HG03342 (cell line): ENCODE data around the gene NISCH.

ENCODE experiments used
- ATAC-seq: cut with Tn5 transposase; IDR thresholded peaks from one replicate; pipeline ENCODE4 v1.9.1; 2021; ENCODE audit warnings: mild to moderate bottlenecking, moderate library complexity; ENCODE audit not compliant: unreplicated experiment

NISCH gene

GRCh38 chr3:52446631-52447511, 8.5 kb upstream of the NISCH start:
- ATAC-seq, result no peak

- no peak for ATAC-seq
These were observed 7.7 kb upstream of the NISCH start for GRCh38 chr3:52447512-52448355.

GRCh38 chr3:52450489-52451236, 4.7 kb upstream of the NISCH start:
- no peak for ATAC-seq

- ATAC-seq, result no peak
These were observed 3.9 kb upstream of the NISCH start for GRCh38 chr3:52451237-52452083.

DNA sequence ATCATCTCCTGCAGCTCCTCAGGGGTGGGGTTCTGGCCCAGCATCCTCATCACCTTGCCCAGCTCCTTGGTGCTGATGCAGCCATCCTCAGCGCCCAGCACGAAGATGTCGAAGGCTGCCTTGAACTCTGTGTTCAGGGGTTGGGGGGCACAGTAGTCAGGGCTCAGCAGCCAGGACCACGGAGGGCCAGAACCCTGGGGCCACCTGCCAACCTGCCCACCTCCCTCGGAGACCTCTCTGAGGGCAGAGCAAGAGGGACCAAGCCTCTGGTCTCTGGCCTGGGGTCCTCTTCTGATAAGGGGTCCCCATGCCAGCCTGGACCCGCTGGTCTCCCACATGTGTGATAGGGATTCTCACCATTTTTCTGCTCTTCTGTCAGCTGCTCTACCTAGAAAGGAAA, 3.3 kb upstream of the NISCH start:
- no peak for ATAC-seq

DNA sequence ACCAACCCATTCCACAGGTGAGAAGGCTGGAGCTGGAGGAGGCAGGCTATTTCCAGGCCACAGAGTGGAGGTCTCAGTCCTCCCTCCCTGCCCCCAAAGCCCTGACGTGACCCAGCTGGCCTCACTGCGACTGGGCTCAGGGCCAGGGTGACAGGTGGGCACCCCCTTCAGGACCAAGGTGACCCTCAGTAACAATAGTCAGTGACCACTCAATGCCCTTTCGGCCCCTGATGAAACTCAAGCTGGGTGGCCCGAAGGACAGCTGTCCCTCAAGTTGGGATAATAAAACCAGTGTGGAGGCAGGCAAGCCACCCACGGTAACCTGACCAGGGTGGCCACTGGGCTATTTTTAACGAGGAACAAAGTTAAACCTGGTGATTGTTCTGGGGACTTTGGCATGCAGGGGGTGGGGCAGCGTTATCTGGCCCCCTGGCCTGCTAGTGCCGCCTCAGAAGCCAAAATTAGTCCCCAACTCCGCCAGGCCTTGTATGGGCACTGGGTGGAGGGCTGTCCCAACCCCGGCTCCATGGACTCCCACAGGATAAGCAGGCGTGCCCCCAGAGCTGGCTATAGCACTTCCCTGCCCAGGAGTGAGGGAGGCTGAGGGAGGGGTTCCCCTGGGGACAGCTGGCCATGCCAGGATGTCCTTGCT, 2.7 kb upstream of the NISCH start:
- no peak for ATAC-seq

GRCh38 chr3:52453496-52454249, 1.7 kb upstream of the NISCH start, which contains the start of gene TNNC1:
TNNC1 (minus strand) TSS chr3:52454041; CDS start chr3:52454015, 26 bp downstream.
- ATAC-seq, result no peak

GRCh38 chr3:52454250-52454937, 1.0 kb upstream of the NISCH start:
- no peak for ATAC-seq

GRCh38 chr3:52454938-52455282, 494 bp upstream of the NISCH start:
- peak; percentile 7 for ATAC-seq

DNA sequence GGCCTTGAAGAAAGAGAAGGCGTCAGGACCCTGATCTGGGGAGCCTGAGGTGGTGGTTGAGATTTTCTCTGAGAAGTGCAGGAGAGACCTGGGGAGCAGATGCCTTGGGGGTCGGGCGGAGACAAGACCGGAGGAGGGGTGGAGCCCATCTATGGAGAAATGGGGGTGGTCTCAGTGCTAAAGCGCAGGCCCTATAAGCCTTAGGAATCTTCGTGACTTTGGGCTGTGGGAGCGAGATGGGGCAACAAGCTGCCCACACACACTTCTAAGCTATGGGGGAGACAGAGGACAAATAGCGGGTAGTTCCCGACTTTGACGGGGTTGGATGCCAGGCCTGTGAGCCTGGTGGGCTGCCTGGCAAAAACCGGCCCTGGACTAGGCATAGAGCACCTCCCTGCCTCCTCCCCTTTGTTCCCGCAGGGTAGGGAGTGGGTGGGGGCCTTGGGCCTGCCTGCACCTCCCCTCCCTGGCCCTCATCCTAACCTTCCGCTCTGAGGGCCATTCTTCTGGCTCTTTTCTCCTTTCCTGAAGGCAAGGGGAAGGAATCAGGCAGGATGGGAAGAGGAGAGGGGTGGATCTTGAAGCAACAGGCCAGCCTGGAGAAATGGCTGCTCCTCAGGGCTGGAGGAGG, 880 bp downstream of the NISCH start:
- no peak for ATAC-seq

DNA sequence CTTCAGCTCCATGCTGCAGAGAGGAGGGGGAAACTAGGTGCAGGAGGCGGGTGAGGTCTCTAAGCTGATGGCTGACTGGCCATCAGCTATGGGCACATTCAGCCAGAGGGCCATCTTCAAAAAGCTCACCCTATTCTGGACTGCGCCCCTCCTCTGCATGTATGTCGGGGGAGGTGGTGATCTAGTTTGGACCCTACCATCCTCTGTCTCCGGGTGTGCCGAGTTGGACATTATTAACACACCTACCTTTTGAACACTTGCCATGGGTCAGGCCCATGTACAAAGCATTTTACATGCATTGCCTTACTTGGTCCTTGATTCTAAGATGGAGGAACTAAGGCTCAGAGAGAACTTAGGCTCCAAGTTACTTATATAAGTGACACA, 1.4 kb downstream of the NISCH start:
- ATAC-seq, result no peak

GRCh38 chr3:52458031-52458760, 2.8 kb downstream of the NISCH start:
- ATAC-seq, result no peak

DNA sequence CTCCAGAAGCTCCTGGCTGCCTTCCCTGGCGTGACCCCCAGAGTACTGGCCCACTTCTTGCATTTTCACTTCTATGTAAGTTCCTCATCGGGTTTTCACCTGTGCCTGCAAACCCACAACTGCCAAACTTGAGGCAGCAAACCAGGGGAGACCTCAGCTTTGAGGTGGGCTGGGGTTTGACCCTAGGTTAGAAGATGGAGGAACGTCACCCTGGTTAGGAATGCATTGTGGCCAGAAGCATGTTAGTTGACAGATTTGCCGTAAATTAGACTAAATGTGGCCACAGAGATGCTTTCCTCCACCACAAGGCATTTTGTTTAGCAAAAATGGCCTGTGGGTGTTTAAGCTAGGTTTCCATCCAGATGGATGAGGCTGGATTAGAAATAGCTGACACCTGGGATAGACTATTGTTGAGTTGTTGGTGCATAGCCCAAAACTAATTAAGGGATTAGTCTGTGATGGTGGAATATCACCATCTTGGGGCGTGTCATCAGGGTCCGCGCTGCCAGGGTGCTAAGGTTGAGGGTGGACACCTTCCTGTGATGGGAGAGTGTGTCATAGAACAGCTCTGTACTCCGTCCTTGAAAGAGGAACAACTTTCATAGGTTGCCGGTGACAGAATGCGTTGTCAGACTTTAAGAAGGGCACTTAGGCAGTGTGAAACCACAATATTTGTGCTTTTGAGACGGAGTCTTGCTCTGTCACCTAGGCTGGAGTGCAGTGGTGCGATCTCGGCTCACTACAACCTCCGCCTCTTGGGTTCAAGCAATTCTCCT, 3.6 kb downstream of the NISCH start:
- ATAC-seq, result no peak

DNA sequence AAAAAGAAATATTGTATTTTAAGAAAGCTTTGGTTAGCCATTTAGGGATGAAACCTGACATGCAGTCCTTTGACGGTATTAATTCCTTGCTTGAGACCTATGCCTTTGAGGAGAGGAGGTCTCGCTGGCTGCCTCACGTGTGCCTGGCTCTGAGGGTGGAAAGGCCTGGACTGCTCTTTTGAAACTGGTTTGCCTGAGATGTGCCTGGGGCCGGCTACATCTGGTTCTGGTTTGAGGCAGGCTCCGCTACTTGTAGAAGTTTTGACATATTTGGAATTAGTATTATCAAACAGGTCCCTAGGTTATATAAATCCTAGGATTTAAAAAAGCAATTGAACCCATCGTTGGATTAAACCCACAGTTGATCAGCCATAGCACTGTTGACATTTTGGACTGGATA, 6.5 kb downstream of the NISCH start:
- ATAC-seq, result no peak

GRCh38 chr3:52463416-52463815, 8.0 kb downstream of the NISCH start:
- no peak for ATAC-seq

- no peak for ATAC-seq
These were observed 12.9 kb downstream of the NISCH start for GRCh38 chr3:52468336-52468735.

DNA sequence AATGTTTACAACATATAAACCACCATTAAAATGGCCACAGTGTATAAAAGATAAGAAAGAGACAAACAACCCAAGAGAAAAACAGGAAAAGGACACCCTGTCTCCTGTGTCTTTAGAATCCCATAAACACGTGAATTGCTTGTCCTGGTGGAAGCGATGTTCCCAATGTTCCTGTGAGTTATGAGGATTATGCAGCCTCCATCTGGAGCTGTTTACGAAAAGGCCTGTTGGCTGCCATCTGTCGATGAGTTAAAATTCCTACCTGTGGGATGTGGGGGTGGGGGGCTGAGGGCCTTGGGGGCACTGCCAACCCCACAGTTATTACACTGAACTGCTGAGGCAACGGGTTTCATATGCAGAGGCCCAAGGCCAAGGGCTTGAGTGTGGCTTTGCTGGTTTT, 13.6 kb downstream of the NISCH start:
- no peak for ATAC-seq
